ENCODE data around the gene HOXA9.

The HOXA9 gene

DNA sequence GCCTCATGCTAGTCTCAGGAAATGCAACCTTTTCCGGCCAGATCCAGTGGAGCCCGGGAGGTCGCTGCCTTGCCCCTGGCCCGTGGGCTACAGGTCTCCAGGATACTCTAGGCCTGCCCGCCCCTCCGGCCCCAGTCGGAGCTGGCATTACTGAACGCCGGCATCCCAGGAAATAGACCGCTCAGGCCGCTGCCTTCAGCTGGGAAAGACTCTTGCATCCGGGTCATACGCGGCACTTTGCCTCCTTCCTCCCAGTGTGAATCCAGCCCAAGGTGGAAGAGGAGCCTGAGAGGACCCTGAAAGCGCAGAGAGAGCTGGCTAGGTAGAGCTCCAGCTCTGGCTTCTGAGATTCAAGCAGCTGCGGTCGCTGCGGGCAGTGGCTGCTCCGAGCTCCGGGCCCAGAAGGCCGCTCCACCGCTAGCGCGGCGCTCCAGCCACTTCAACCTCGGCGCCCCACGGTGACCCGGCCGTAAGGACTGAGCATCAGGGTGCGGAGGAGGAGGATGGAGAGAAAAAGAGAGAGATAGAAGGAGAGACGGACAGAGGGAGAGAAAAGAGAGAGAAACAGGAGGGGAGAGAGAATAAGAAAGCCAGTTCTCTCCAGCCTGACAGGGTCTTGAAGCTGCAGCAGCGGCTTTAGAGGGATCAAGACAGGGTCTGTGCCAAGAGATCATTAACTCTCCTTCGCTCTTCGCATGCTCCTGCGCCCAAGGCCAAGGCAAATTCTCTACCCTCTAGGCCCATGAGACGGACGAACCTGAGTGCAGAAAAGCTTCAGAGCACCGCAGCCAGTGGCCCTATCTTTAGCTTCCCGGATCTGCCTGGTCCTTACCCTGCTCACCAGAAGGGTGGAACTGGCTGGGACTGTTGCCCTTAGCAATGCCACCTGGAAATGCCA lies 10.5 kb upstream of the HOXA9 start:
- Histone ChIP-seq H3K9me3 (ENCODE audit: control insufficient read depth, low read length) (no peaks in the 10 kb centered on the region), H3K9ac (ENCODE audit: low read length) (no peak overlapping the region), H3K4me1 (ENCODE audit: control insufficient read depth, insufficient read depth, low read length) (peaks cover 20% of the 10 kb centered on the region), H3K36me3 (ENCODE audit: control insufficient read depth, insufficient read depth, low read length) (no peaks in the 10 kb centered on the region), H3K27me3 (ENCODE audit: control insufficient read depth, insufficient read depth, low read length) (peaks cover 100% of the 10 kb centered on the region), H3K4me3 (ENCODE audit: low read length) (no peak overlapping the region)

DNA sequence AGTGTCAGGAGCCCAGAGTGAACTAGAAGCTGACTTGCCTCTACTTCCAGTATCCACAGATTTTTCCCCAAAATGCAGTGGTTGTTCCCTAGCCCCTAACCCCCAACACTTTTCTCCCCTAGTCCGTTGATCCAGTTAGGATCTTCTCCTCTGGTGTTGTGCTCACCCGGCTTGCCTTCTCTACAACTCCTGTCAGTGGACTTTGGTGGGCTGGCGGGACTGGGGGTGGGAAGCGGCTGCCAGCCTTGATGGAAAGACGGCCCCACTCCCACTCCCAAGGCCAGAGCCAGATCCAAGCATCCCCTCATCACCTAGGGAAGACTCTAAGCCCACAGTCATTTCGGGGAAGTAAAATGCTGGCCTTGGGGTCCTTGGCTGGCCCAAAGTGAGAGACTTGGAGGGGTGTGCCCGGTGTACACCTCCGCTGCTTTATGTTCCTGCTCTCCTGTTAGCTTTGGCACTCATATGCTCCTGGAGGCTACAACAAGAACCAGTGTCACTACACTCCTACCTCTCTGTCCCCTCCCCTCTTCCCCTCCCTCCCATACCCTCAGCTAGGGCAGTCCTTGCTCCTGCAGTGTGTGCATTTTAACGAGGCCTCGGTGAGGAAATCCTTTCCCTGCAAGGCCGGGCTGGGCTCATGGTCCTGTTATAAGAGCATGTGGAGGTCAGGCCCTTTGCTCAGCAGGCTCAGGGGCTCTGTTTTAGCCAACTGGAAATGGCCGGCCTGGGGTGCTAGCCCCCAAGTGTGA lies 9.7 kb upstream of the HOXA9 start:
- H3K4me3 ChIP-seq (ENCODE audit: low read length), result no peak overlapping the region
- peaks cover 20% of the 10 kb centered on the region for H3K4me1 ChIP-seq (ENCODE audit: control insufficient read depth, insufficient read depth, low read length)
- no peak overlapping the region for H3K9ac ChIP-seq (ENCODE audit: low read length)
- H3K36me3 ChIP-seq (ENCODE audit: control insufficient read depth, insufficient read depth, low read length), result no peaks in the 10 kb centered on the region
- H3K27me3 ChIP-seq (ENCODE audit: control insufficient read depth, insufficient read depth, low read length), result peaks cover 100% of the 10 kb centered on the region
- no peaks in the 10 kb centered on the region for H3K9me3 ChIP-seq (ENCODE audit: control insufficient read depth, low read length)

DNA sequence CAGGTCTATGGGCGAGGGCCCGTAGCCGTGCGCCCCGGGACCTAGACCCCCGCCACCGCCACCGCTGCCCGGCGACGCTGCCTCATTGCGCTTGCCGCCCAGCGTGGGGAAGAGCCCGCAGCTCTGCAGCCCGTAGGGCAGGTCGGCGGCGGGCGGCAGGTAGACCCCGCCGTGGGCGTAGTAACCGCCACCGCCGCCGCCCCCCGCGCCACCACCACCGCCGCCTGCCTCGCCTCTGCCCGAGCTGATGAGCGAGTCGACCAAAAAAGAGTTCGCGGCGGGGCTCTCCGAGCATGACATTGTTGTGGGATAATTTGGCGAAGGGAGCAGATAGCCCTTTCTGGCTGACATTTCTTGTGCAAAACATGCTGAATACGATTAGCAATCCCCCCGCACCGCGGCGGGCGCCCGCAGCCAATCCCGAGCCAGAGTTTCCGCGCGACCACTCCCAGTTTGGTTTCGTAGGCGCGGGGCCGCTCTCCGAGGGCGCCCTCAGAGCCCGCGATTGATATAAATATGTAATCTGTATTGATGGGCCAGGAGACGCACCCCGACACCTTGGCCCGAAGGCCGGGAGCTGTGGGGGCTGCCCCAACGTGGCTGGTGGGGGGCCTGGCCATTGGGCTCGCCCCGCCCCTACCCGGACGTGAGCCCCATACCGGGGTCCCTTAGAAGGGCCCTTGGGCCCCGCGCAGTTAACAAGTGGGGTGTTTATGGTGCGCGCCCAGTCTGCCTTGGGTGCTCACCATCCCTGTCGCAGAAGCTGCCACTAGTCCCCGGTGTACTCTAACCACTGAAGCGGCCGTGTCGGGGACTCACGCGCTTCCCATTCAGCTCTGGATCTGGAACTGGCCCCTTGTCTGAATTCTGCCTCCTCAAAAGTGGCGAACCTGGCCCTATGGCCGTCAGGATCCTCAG lies 8.9 kb upstream of the HOXA9 start, which contains the start of gene HOXA10:
TSS of gene HOXA10 (minus strand) at position 365 of the 918 bp plus-strand sequence. CDS start at position 351, 14 bp downstream.
- peaks cover 100% of the 10 kb centered on the region for H3K27me3 ChIP-seq (ENCODE audit: control insufficient read depth, insufficient read depth, low read length)
- H3K9me3 ChIP-seq (ENCODE audit: control insufficient read depth, low read length), result no peaks in the 10 kb centered on the region
- no peak within 1 kb of the TSS for H3K9ac ChIP-seq (ENCODE audit: low read length)

DNA sequence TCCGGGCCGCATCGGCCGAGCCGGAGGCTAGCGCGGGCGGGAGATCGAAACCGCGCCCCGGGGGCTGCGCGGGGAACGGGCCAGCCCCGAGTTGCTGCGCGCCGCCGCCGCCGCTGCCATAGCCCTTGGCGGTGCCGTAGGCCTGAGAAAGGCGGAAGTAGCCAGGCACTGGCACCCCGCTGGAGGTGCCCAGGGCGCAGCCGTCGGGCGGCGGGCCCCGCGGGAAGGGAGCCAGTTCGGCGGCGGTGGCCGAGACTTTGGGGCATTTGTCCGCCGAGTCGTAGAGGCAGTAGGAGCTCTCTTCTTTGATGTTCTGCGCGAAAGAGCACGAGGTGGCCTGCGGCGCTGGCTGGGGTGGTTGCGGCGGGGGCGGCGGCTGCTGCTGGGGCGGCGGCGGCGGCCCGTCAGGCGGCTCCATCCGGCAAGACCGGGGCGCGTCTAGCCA lies 8.2 kb upstream of the HOXA9 start:
- no peak overlapping the region for H3K4me3 ChIP-seq (ENCODE audit: low read length)
- peaks cover 100% of the 10 kb centered on the region for H3K27me3 ChIP-seq (ENCODE audit: control insufficient read depth, insufficient read depth, low read length)
- H3K36me3 ChIP-seq (ENCODE audit: control insufficient read depth, insufficient read depth, low read length), result no peaks in the 10 kb centered on the region
- H3K9me3 ChIP-seq (ENCODE audit: control insufficient read depth, low read length), result no peaks in the 10 kb centered on the region
- no peak overlapping the region for H3K9ac ChIP-seq (ENCODE audit: low read length)
- peaks cover 15% of the 10 kb centered on the region for H3K4me1 ChIP-seq (ENCODE audit: control insufficient read depth, insufficient read depth, low read length)

More for the DNA sequence above, 8.9 kb upstream of the HOXA9 start, which contains the start of gene HOXA10:
- Histone ChIP-seq H3K36me3 (ENCODE audit: control insufficient read depth, insufficient read depth, low read length) (no peaks in the 10 kb centered on the region), H3K4me3 (ENCODE audit: low read length) (no peak within 1 kb of the TSS), H3K4me1 (ENCODE audit: control insufficient read depth, insufficient read depth, low read length) (peaks cover 15% of the 10 kb centered on the region)

DNA sequence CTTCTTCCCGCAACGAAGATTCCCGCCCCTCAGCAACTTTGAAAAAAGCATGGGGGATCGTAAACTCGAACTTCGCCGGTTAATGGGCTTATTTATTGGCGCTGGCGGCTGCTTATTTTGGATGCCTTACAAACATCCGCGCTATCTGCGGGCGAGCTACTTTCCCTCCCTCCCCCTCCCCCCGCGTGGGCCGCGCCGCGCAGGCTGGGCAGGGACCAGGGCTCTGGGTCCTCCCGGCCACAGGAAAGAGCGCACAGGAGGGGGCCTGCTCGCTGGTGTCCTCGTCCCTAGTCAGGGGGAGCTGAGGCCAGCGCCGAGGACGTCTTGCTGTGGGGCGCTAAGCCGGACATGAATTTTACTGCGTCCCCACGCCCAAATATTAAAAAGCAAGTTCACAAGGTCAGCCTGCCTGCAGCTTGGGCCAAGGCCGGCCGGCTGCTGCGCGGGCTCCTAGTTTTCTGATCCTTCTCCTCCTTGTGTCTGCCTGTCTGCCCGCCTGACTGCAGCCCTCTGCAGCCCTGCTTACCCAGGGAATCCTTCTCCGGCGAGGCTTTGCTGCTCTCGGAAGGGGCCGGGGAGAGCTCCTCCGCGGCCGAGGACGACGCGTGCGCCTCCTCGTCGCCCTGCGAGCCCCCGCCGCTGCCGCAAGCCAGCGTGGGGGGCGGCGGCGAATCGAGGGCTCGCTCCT lies 7.6 kb upstream of the HOXA9 start:
- no peaks in the 10 kb centered on the region for H3K36me3 ChIP-seq (ENCODE audit: control insufficient read depth, insufficient read depth, low read length)
- no peaks in the 10 kb centered on the region for H3K9me3 ChIP-seq (ENCODE audit: control insufficient read depth, low read length)
- peaks cover 15% of the 10 kb centered on the region for H3K4me1 ChIP-seq (ENCODE audit: control insufficient read depth, insufficient read depth, low read length)
- peaks cover 100% of the 10 kb centered on the region for H3K27me3 ChIP-seq (ENCODE audit: control insufficient read depth, insufficient read depth, low read length)
- no peak overlapping the region for H3K9ac ChIP-seq (ENCODE audit: low read length)
- H3K4me3 ChIP-seq (ENCODE audit: low read length), result no peak overlapping the region

DNA sequence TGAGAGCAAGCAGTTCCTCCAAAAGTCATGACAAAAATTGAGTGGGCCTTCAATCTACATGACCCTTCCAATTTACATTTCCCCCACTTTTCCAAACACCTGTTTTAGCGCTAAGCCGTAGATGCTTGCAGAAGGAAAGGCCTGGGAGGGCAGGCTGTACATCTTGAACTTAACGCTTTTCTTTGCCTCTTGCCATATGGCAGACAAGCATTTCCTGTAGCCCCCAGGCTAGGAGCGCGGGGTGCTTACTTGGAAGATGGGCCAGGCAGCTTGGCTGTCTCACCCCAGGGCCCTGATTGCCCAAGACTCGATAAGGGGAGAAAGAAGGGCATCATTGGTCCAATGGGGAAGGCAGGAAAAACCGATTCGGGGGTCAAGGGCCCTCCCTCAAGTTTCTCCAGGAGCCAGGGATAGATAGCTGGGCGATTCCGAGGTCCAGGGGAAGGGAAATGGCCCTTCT lies 7.0 kb upstream of the HOXA9 start:
- Histone ChIP-seq H3K4me1 (ENCODE audit: control insufficient read depth, insufficient read depth, low read length) (peaks cover 15% of the 10 kb centered on the region), H3K9me3 (ENCODE audit: control insufficient read depth, low read length) (no peaks in the 10 kb centered on the region), H3K36me3 (ENCODE audit: control insufficient read depth, insufficient read depth, low read length) (no peaks in the 10 kb centered on the region), H3K4me3 (ENCODE audit: low read length) (no peak overlapping the region), H3K9ac (ENCODE audit: low read length) (no peak overlapping the region), H3K27me3 (ENCODE audit: control insufficient read depth, insufficient read depth, low read length) (peaks cover 100% of the 10 kb centered on the region)

DNA sequence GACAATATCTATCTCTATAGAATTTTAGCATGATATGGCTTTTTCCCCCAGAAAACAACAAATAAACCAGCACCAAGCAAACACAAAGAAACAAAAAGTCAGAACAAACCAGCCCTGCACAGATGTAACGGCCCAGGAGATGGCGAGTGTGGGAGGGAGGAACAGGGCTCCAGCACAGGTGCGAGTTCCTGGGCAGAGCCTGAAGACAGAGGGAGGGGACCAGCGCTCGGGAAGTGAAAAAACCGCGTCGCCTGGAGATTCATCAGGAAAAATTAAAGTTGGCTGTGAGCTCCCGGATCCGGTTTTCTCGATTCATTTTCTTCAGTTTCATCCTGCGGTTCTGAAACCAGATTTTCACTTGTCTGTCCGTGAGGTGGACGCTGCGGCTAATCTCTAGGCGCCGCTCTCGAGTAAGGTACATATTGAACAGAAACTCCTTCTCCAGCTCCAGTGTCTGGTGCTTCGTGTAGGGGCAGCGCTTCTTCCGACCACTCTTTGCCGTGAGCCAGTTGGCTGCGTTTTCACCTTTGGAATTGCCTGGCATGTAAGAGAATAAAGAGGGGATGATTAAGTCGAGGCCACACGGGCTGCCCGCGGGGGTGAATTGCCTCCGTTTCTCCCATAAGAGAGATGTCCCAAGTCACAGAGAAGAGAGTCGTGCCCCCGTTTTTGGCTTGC lies 6.4 kb upstream of the HOXA9 start:
- no peak overlapping the region for H3K4me3 ChIP-seq (ENCODE audit: low read length)
- peaks cover 15% of the 10 kb centered on the region for H3K4me1 ChIP-seq (ENCODE audit: control insufficient read depth, insufficient read depth, low read length)
- H3K9me3 ChIP-seq (ENCODE audit: control insufficient read depth, low read length), result no peaks in the 10 kb centered on the region
- H3K9ac ChIP-seq (ENCODE audit: low read length), result no peak overlapping the region
- H3K36me3 ChIP-seq (ENCODE audit: control insufficient read depth, insufficient read depth, low read length), result no peaks in the 10 kb centered on the region
- H3K27me3 ChIP-seq (ENCODE audit: control insufficient read depth, insufficient read depth, low read length), result peaks cover 100% of the 10 kb centered on the region

DNA sequence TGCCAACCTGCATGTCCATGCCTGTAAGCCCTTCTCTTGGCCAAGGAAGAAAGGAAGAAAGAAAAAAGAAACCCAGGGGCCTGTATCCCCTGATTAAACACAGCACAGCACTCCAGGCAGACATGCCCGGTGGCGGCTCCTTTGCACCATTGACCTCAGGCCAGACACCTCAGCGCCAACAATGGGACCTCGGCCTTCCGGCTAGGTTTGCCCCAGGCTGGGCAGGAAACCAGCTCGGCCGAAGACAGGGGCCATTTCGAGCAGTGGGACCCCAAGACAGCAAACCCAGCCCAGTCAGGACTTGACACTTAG lies 5.9 kb upstream of the HOXA9 start:
- Histone ChIP-seq H3K36me3 (ENCODE audit: control insufficient read depth, insufficient read depth, low read length) (no peaks in the 10 kb centered on the region), H3K4me1 (ENCODE audit: control insufficient read depth, insufficient read depth, low read length) (peaks cover 15% of the 10 kb centered on the region), H3K27me3 (ENCODE audit: control insufficient read depth, insufficient read depth, low read length) (peaks cover 100% of the 10 kb centered on the region), H3K9me3 (ENCODE audit: control insufficient read depth, low read length) (no peaks in the 10 kb centered on the region), H3K4me3 (ENCODE audit: low read length) (no peak overlapping the region), H3K9ac (ENCODE audit: low read length) (no peak overlapping the region)

DNA sequence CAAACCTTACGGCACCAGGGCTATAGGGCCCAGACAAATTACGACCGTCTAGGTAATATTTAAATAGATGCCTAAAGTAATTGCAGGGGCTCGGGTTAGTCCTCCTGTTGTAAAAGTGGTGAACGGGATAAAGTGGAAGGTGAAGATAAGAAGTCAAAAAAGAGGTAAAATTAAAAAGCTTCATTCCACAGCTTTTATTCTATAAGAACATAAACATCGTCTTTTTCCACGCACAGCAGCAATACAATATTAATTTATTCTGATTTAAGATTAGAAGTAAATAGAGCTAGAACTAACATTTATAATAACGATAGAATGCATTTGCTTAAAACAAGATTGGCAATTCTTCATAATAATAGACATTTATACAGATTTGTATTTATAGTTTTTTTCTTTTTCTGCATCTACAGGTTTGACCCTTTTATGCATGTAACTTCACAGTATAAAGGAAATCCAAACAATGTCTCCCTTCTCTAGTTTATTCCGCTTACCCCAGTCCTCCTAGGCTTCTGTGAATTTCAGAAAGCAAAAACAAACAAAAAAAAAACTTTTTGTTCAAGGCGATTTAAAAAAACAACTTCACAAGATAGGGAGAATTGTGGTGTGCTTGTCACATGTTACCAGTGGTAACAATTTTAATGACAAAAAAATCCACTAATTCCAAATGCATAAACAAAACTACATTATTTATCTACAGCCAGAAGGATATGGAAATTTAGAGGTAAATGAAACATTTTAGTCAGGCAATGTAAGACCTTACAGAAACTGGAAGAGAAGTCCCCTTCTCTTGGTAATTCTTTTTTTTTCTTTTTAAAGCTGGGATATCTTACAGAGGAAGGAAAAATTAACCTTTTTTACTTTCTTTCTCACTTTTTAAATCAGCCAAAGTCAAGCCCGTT lies 5.3 kb upstream of the HOXA9 start:
- H3K9me3 ChIP-seq (ENCODE audit: control insufficient read depth, low read length), result no peaks in the 10 kb centered on the region
- H3K9ac ChIP-seq (ENCODE audit: low read length), result no peak overlapping the region
- H3K36me3 ChIP-seq (ENCODE audit: control insufficient read depth, insufficient read depth, low read length), result no peaks in the 10 kb centered on the region
- H3K4me1 ChIP-seq (ENCODE audit: control insufficient read depth, insufficient read depth, low read length), result peaks cover 15% of the 10 kb centered on the region
- peaks cover 100% of the 10 kb centered on the region for H3K27me3 ChIP-seq (ENCODE audit: control insufficient read depth, insufficient read depth, low read length)
- H3K4me3 ChIP-seq (ENCODE audit: low read length), result no peak overlapping the region

DNA sequence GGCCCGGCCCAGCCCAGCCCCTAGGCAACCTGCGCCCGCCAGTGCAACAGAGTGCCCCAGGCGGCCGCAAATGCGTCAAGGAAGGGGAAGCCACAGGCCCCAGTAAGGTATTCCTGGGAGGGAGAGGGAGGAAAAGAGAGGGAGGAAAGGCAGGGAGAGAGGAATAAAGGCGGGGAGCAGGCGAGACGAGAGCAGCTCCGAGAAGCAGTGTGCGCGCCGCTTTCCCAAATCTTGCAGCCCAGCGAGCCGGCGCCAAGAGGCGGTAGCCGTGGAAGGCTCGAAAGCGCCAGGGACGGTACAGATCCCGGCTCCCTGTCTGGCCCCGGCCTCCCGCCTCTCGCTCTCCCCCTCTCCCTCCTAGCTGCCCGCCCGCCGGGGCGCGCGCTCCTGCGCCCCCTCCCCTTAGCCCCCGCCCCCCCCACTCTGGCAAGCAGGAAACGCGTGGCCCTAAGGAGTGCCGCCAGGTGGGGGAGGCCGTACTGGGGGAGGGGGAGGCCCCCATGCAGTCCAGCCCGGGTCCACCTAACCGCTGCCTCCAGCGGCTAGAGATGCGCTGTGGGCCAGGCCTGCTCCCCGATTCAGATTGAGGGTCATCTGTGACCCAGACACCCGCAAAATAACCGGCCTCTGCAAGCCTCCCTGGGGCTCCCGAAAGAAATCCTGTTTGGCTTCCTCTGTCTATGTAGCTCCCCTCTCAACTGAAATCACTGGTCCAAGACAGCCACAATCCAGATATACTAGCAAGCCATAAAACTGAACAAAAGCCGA lies 4.5 kb upstream of the HOXA9 start:
- no peak overlapping the region for H3K4me3 ChIP-seq (ENCODE audit: low read length)
- H3K9me3 ChIP-seq (ENCODE audit: control insufficient read depth, low read length), result no peaks in the 10 kb centered on the region
- H3K4me1 ChIP-seq (ENCODE audit: control insufficient read depth, insufficient read depth, low read length), result peaks cover 15% of the 10 kb centered on the region
- H3K36me3 ChIP-seq (ENCODE audit: control insufficient read depth, insufficient read depth, low read length), result no peaks in the 10 kb centered on the region
- no peak overlapping the region for H3K9ac ChIP-seq (ENCODE audit: low read length)
- peaks cover 100% of the 10 kb centered on the region for H3K27me3 ChIP-seq (ENCODE audit: control insufficient read depth, insufficient read depth, low read length)

Measured in mucosa of stomach (tissue), 1 donor.